Measurements from ENCODE around the gene DIS3L2.

The DIS3L2 gene

DNA sequence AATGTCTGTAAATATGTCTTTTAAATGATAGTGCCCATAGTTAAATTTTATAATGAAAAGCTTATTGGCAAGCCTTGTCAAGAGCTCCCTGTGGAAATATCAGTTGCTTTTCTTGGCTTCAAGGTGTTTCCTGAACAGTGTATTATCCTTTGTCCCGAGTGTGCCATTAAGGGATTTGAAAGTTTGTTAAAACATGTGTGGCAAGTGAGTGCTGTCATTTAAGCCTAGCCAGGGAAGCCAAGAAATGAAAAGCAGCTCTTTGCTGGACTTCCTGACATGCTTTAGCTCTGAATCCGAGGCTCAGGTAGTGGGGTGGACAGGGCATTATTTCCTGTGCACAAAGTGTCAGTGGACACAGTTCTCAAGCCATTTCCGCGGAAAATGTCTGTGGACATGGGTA is 111.5 kb downstream of the DIS3L2 start:
- H3K27ac ChIP-seq = no peak overlapping the region
- TF ChIP-seq, protein P1, sequence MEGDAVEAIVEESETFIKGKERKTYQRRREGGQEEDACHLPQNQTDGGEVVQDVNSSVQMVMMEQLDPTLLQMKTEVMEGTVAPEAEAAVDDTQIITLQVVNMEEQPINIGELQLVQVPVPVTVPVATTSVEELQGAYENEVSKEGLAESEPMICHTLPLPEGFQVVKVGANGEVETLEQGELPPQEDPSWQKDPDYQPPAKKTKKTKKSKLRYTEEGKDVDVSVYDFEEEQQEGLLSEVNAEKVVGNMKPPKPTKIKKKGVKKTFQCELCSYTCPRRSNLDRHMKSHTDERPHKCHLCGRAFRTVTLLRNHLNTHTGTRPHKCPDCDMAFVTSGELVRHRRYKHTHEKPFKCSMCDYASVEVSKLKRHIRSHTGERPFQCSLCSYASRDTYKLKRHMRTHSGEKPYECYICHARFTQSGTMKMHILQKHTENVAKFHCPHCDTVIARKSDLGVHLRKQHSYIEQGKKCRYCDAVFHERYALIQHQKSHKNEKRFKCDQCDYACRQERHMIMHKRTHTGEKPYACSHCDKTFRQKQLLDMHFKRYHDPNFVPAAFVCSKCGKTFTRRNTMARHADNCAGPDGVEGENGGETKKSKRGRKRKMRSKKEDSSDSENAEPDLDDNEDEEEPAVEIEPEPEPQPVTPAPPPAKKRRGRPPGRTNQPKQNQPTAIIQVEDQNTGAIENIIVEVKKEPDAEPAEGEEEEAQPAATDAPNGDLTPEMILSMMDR (IDR thresholded peaks at IDR 0.05) = no peak
- TF ChIP-seq ZFX (IDR thresholded peaks at IDR 0.05; ENCODE audit: borderline replicate concordance) = no peak

GRCh38 chr2:232073699-232074098 is 112.2 kb downstream of the DIS3L2 start:
- no peak for TF ChIP-seq ZFX (IDR thresholded peaks at IDR 0.05; ENCODE audit: borderline replicate concordance)
- TF ChIP-seq, protein P1 (IDR thresholded peaks at IDR 0.05) = no peak

DNA sequence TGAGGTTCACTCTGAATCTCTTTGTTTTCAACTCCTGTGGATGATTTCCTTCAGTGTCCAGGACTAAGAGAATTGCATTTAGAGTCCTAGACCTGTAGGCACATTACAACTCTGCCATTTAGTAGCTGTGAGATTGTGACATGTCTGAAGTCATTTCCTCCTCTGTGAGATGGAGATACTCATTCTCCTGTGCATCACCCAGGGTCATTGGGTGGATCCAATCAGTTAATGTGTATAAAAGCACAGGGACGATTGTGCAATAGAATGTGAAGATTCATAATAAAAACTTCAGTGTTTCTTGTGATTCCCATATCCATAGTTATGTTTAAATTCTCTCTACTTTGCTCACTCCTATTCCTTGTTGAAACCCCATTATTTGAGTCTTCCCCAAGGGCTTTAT is 113.6 kb downstream of the DIS3L2 start:
- no peak for TF ChIP-seq ZFX (IDR thresholded peaks at IDR 0.05; ENCODE audit: borderline replicate concordance)
- TF ChIP-seq, protein P1 (IDR thresholded peaks at IDR 0.05) = no peak
- H3K27ac ChIP-seq = no peak overlapping the region

More at GRCh38 chr2:232073699-232074098, 112.2 kb downstream of the DIS3L2 start:
- no peak overlapping the region for H3K27ac ChIP-seq

GRCh38 chr2:232075859-232076258 is 114.3 kb downstream of the DIS3L2 start:
- TF ChIP-seq, protein P1 (IDR thresholded peaks at IDR 0.05) = no peak
- TF ChIP-seq ZFX (IDR thresholded peaks at IDR 0.05; ENCODE audit: borderline replicate concordance) = no peak
- H3K27ac ChIP-seq = no peak overlapping the region

GRCh38 chr2:232076272-232076671 is 114.8 kb downstream of the DIS3L2 start:
- no peak for TF ChIP-seq ZFX (IDR thresholded peaks at IDR 0.05; ENCODE audit: borderline replicate concordance)
- TF ChIP-seq, protein P1 (IDR thresholded peaks at IDR 0.05) = no peak

DNA sequence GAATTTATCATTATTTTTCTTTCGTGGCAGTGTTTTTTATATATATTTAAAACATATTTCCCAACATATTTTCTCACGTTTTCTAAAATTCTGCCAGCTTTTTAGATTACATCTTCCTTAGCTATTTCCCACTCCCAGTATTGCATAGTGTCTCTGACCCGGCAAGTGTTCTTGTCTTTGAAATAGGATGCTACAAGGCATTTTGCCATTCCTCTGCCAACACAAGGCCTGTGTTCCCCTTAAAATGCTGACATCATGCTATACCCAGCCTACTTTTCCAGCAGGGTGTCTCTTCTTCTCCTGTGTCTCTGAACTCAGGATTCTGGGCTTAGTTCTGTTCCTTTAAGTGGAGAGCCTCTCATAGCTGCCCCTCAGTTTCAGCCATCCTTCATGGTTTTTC is 115.2 kb downstream of the DIS3L2 start:
- no peak overlapping the region for H3K27ac ChIP-seq
- TF ChIP-seq, protein P1 (IDR thresholded peaks at IDR 0.05) = no peak
- no peak for TF ChIP-seq ZFX (IDR thresholded peaks at IDR 0.05; ENCODE audit: borderline replicate concordance)

More at GRCh38 chr2:232076272-232076671, 114.8 kb downstream of the DIS3L2 start:
- no peak overlapping the region for H3K27ac ChIP-seq

- H3K27ac ChIP-seq = no peak overlapping the region
- TF ChIP-seq ZFX (IDR thresholded peaks at IDR 0.05; ENCODE audit: borderline replicate concordance) = no peak
- TF ChIP-seq, protein P1 (IDR thresholded peaks at IDR 0.05) = no peak
These were observed 123.7 kb downstream of the DIS3L2 start for GRCh38 chr2:232085164-232085563.
